Natural killer cell (primary cell): ENCODE results near the gene NTRK2. TPM values are rescaled to one million over a fixed set of nuclear protein-coding genes. Genes with fewer than 3 reads are reported as not detected.

ENCODE experiments used
- ATAC-seq, 3 donors: fragments of 150-1000 bp in 2 of 3; fragments of 200-7000 bp in 1 of 3; cut with Tn5 transposase; 1 replicate in 1 of 3; 2 replicates in 2 of 3; pipeline ENCODE4 v1.10.0; 2021; ENCODE audit warnings: mild to moderate bottlenecking in 2 of 3, moderate library complexity in 2 of 3
- DNase-seq, 2 donors: peaks; one replicate each; pipeline versions ENCODE4 v3.0.0 to v3.0.0-alpha.2; 2013 to 2021; ENCODE audit warnings: mixed read lengths in 1 of 2
- H3K27ac ChIP-seq: one replicate; pipeline ENCODE4 v1.5.1; 2013; ENCODE audit warnings: mild to moderate bottlenecking, low read length
- H3K27me3 ChIP-seq: one replicate; pipeline ENCODE4 v1.6.1; 2013; ENCODE audit warnings: low read length; ENCODE audit not compliant: control insufficient read depth, insufficient read depth
- H3K36me3 ChIP-seq: one replicate; pipeline ENCODE4 v1.6.1; 2013; ENCODE audit warnings: low read length; ENCODE audit not compliant: control insufficient read depth, insufficient read depth
- H3K4me1 ChIP-seq: one replicate; pipeline ENCODE4 v1.6.1; 2013; ENCODE audit warnings: low read length; ENCODE audit not compliant: control insufficient read depth, insufficient read depth
- H3K4me3 ChIP-seq: one replicate; pipeline ENCODE4 v1.5.1; 2013; ENCODE audit warnings: low read length
- H3K9me3 ChIP-seq: one replicate; pipeline ENCODE4 v1.6.1; 2013; ENCODE audit warnings: low read length; ENCODE audit not compliant: control insufficient read depth, insufficient read depth
- H3K27ac Mint-ChIP-seq, 2 donors: one replicate each; pipeline ENCODE4 v1.8.0; 2022; ENCODE audit warnings: mild to moderate bottlenecking in 2 of 2, mixed read lengths in 2 of 2, moderate library complexity in 1 of 2
- H3K27me3 Mint-ChIP-seq, 2 donors: one replicate each; pipeline ENCODE4 v1.8.0; 2022; ENCODE audit warnings: low read depth in 2 of 2, mixed read lengths in 2 of 2
- H3K36me3 Mint-ChIP-seq: one replicate; pipeline ENCODE4 v1.8.0; 2022; ENCODE audit warnings: mixed read lengths
- H3K4me1 Mint-ChIP-seq, 2 donors: one replicate each; pipeline ENCODE4 v1.8.0; 2022; ENCODE audit warnings: mixed read lengths in 2 of 2
- H3K4me3 Mint-ChIP-seq: one replicate; pipeline ENCODE4 v1.8.0; 2022; ENCODE audit warnings: mild to moderate bottlenecking, moderate library complexity, mixed read lengths
- H3K9me3 Mint-ChIP-seq, 2 donors: one replicate each; pipeline ENCODE4 v1.8.0; 2022; ENCODE audit warnings: mixed read lengths in 2 of 2
- WGBS: methylation state at CpG from one replicate; pipeline ENCODE4 v1.1.7; 2013; ENCODE audit warnings: missing lambda C conversion rate; ENCODE audit not compliant: insufficient coverage; 5-methylcytosine and 5-hydroxymethylcytosine counted together
- intact Hi-C: fragments of 100-400 bp; cut with micrococcal nuclease; formaldehyde crosslinking; loops from one replicate; pipeline ENCODE4 v1.14.2; 2022
- total RNA-seq, 4 donors: library from RNA; stranded (reverse); fragments of 120-200 nt in 1 of 4; gene quantifications; one replicate each; pipeline versions ENCODE4 v1.2.3 to v1.2.4, GENCODE V29; 2013 to 2022
- TF ChIP-seq, protein P1 (sequence below): fragments of 200-600 bp; IDR thresholded peaks from one replicate; pipeline ENCODE4 v1.8.0; 2022; ENCODE audit warnings: antibody characterized with exemption

Gene NTRK2
- total RNA-seq, 3 donors from 2014 or later (not counting 1 experiment from before 2014, with no cell fraction given) = 0.08 TPM; not detected in 2

DNA sequence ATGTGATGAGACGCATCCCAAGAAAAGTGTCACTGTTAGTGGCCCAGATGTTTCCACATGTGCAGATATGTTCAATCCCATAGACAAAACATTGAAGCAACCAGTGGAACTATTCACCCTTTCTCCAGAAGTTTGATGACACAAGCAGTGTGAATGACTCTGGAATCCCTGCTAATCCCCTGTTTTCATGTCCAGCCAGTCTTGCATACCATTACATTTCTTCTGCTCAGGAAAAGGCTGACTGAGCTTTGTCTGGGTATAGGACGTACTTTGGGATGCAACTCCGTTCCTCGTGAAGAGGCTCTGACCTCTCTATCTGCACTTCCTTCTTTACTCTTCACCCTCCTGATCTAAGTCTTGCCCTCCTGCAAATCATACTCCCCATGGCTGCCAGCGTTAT, 172.4 kb downstream of the NTRK2 start:
- no peaks in the 10 kb centered on the region for H3K36me3 ChIP-seq
- Mint-ChIP-seq H3K9me3 (peaks cover 0 to 3% of the 10 kb centered on the region in 2 donors), H3K4me3 (no peak overlapping the region), H3K4me1 (no peaks in the 10 kb centered on the region), H3K27ac (no peak overlapping the region), H3K27me3 (peaks cover 16% of the 10 kb centered on the region in 2 donors), H3K36me3 (no peaks in the 10 kb centered on the region)
- ATAC-seq = no peak
- DNase-seq = no peak
- H3K27ac ChIP-seq = no peak overlapping the region
- H3K4me1 ChIP-seq = no peaks in the 10 kb centered on the region
- intact Hi-C loops = no loop called here
- H3K4me3 ChIP-seq = no peak overlapping the region
- H3K9me3 ChIP-seq = no peaks in the 10 kb centered on the region
- TF ChIP-seq, protein P1, sequence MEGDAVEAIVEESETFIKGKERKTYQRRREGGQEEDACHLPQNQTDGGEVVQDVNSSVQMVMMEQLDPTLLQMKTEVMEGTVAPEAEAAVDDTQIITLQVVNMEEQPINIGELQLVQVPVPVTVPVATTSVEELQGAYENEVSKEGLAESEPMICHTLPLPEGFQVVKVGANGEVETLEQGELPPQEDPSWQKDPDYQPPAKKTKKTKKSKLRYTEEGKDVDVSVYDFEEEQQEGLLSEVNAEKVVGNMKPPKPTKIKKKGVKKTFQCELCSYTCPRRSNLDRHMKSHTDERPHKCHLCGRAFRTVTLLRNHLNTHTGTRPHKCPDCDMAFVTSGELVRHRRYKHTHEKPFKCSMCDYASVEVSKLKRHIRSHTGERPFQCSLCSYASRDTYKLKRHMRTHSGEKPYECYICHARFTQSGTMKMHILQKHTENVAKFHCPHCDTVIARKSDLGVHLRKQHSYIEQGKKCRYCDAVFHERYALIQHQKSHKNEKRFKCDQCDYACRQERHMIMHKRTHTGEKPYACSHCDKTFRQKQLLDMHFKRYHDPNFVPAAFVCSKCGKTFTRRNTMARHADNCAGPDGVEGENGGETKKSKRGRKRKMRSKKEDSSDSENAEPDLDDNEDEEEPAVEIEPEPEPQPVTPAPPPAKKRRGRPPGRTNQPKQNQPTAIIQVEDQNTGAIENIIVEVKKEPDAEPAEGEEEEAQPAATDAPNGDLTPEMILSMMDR = no peak
- 86% methylated on average over 5 of the region's 5 CpGs for WGBS
- no peaks in the 10 kb centered on the region for H3K27me3 ChIP-seq

DNA sequence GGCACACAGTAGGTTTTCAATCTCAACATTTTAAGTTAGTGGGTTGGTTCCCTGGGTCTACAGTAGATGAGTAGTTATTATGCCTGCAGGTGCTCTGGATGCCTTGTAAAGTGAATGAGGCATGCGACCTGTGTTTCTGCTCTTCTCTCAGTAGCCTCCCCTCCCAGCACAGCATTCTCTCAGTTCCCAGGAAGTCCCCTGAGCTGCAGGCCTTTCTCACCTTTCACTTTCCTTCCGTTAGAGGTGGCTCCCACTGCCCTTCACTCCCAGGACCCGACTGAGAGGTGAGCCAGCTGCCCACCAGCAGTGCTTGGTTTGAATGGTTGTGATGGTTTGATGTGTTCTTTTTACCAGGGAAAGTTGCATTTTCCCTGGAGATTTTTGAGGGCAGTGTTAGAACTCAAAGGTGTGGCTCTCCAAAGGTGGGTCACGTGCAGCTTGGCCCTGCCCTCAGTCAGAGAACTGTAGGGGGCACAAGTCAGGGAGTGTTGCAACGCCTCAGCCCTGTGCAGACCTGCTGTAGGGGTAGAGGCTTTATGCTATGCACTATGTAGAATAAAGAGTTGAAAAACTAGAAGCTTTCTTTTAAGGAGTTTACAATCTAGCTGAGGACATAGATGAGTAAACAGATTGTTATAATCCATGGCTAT, 173.8 kb downstream of the NTRK2 start:
- Histone ChIP-seq H3K27ac (no peak overlapping the region), H3K4me3 (no peak overlapping the region), H3K27me3 (no peaks in the 10 kb centered on the region), H3K36me3 (no peaks in the 10 kb centered on the region), H3K4me1 (no peaks in the 10 kb centered on the region), H3K9me3 (no peaks in the 10 kb centered on the region)
- WGBS = 81% methylated on average over 5 of the region's 5 CpGs
- peaks cover 16% of the 10 kb centered on the region in 2 donors for H3K27me3 Mint-ChIP-seq
- no peak overlapping the region for H3K27ac Mint-ChIP-seq
- intact Hi-C loops = no loop called here
- peaks cover 0 to 3% of the 10 kb centered on the region in 2 donors for H3K9me3 Mint-ChIP-seq
- H3K4me1 Mint-ChIP-seq = no peaks in the 10 kb centered on the region
- TF ChIP-seq, protein P1 = no peak
- no peak overlapping the region for H3K4me3 Mint-ChIP-seq
- no peaks in the 10 kb centered on the region for H3K36me3 Mint-ChIP-seq
- no peak for DNase-seq
- ATAC-seq = no peak

DNA sequence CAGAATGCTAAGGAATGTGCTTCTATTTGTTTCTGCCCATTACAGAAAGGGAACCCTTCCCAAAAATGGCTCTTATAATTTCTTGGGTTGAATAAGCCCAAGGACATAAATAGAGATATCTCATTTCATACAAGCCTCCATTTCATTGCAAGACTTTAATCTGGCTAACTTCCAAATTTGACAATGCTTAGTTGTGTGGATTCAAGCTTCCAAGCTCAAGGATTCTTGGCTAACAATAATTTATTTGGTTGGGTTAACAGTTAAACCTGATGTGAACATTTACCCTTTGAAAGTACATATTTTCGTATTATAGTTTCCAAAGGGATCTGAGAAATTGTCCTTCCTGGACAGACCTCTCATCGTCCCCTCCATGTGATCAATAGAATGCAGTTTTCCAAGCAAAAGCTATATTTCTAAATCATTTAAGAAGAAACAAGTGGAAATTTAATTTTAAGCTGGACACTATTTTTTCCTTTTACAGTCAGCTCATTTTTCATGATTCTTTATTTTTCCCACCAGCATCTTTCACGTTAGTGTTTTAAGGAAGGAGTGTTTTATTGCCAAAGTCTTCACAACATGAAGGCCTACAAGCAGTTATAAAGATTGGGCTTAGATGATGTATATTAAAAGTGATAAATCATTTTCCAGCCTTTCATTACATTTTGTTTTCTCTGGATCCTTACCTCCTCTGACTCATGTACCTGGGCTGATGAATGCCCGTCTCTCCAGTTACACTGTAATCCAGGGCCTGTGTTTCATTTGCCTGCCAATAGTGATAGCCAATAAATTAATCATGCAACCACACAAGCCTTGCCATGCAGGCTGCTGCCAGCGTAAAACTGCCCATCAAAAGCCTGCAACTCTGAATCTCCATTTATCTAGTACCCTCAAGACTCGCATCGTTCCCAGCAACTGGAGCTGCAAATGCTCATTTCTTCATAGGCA, 176.7 kb downstream of the NTRK2 start:
- peaks cover 0 to 3% of the 10 kb centered on the region in 2 donors for H3K9me3 Mint-ChIP-seq
- H3K4me1 Mint-ChIP-seq = no peaks in the 10 kb centered on the region
- ATAC-seq (no peak), DNase-seq (no peak)
- peaks cover 6 to 23% of the 10 kb centered on the region in 2 donors for H3K27me3 Mint-ChIP-seq
- H3K4me1 ChIP-seq = no peaks in the 10 kb centered on the region
- H3K9me3 ChIP-seq = no peaks in the 10 kb centered on the region
- 91% methylated on average over 6 of the region's 7 CpGs for WGBS
- no peak overlapping the region for H3K27ac Mint-ChIP-seq
- H3K4me3 ChIP-seq = no peak overlapping the region
- intact Hi-C loops = no loop called here
- H3K27ac ChIP-seq = no peak overlapping the region
- TF ChIP-seq, protein P1 = no peak
- no peaks in the 10 kb centered on the region for H3K36me3 ChIP-seq
- H3K27me3 ChIP-seq = no peaks in the 10 kb centered on the region
- H3K4me3 Mint-ChIP-seq = no peak overlapping the region
- H3K36me3 Mint-ChIP-seq = no peaks in the 10 kb centered on the region
